Lung microvascular endothelial cell (primary cell): Measurements from ENCODE around the gene FRMD1. TPM values are rescaled to one million over a fixed set of nuclear protein-coding genes. Genes with fewer than 3 reads are reported as not detected.
A peak's percentile ranks its signal among the peaks of the same experiment; 100 is the strongest.

ENCODE experiments used
- DNase-seq, 2 donors: peaks; one replicate each; pipeline versions ENCODE4 v3.0.0 to v3.0.0-alpha.2; 2010; ENCODE audit warnings: low read depth in 2 of 2
- total RNA-seq: library from RNA; depleted of rRNA; stranded (reverse); fragments of >200 nt; gene quantifications from 2 replicates; pipeline ENCODE4 v1.2.1, GENCODE V29; 2014

The FRMD1 gene
- total RNA-seq, 1 donor from 2014 or later: not detected

DNA sequence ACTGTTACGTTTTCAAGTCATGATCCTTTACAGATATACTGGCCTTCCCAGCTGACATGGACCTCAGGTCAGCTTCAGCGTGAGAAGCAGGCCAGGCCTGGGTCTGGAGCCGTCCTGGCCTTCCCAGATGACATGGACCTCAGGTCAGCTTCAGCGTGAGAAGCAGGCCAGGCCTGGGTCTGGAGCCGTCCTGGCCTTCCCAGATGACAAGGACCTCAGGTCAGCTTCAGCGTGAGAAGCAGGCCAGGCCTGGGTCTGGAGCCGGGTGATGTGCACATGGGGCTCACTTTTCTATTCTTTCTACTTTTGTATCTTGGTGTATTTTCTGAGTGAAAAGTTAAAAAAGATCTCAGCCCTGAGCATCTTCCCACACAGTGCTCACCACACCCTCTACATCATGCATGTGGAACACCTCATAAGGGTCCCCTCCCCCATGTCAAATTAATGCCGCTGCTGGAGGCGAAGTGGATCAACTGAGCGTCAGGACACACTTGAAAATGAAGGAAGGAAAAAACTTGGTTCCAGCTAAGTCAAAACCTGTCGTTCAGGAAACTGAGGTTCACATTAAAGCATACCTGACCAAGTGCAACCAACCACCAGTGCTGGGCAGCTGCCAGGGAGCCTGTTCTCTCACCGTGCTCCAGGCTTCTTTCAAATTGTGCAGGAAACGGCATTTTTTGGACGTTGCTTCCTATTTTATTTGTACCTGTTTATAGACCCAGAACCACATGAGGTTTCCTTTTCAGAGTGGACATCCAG lies 49.4 kb downstream of the FRMD1 start:
- no peak for DNase-seq

DNA sequence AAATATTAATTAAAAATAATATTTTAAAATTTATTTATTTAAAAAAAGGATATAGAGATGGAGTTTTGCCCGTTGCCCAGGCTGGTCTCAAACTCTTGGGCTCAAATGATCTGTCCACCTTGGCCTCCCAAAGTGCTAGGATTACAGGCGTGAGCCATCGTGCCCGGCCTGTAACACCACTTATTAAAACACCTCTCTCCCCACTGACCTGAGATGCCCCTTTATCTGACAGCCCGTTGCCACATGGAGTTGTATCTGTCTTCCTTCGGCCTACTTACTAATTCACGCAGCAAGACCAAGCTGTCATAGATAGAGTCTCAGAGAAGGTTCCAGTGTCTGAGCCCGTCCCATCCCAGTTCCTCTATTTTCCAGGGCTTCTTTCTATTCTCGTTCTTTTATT lies 50.8 kb downstream of the FRMD1 start:
- no peak for DNase-seq

DNA sequence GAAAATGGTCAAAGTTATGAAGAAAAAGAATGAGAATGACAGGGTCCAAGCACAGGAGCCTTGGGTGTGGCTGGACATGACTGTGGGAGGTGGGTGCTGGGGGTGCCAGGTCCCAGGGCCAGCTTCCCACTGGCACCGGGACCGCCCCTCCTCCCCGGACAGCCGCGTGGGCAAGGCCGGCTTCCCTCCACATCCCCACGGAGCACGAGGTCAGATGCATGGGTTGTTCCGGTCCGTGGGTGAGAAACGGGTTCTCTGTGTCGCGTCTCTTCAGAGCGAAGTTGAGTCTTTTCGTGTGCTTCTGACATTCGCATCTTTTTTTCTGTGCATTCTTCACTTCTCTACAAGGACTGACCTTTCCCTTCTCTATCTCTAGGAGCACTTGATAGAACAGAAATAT lies 51.5 kb downstream of the FRMD1 start:
- no peak for DNase-seq

DNA sequence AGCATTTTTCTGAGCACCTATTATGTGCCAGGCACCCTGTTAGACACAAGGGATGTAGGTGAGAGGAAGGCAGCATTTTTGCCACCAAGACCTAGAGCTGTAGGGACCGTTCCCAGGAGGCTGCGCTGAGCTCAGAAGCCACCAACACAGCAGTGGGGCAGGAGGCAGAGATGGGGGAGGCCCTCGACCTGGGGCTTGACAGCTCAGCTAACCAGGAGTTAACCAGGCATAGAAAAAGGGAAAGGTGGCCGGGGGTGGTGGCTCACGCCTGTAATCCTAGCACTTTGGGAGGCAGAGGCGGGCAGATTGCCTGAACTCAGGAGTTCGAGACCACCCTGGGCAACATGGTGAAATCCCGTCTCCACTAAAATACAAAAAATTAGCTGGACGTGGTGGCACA lies 52.1 kb downstream of the FRMD1 start:
- DNase-seq: no peak

DNA sequence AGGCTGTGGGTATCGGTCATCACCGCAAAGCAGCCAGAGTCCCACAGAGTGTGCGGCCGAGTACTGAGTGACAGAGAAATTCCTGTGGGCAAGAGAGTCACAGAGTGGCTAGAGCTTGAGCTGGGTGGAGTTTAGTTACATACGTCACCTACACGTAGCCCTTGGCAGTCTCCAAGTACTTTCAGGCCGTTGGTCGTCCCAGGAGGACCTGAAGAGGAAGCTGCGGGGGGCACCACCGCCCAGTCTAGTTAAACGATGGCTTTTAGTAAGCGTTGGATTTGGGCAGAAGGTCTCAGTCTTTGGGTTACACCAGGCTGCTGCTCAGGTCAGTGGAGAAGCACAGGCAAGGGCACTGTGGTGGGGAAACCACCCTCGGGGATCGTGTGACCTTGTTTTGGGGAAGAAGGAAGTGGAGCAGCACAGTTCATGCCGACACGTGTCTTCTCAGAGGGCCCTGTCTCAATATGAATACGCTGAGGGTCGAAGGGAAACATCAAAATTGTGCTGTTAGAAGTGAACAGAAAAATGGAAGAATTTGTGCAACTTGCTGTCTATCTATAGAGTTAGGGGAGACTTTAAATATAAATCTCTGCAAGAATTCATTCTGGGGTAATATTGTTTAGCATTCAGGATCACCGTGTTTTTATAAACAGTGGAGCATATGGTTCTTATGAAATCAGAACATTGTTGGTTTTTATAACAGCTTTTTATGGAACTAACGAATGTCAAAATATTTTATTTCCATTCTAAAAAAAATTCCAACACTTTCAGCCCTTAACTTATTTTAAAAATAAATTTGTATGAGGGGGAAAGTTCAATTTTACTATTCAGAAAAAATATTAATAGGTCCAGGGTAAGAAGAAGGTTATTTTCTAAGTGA lies 52.9 kb downstream of the FRMD1 start:
- DNase-seq: no peak

DNA sequence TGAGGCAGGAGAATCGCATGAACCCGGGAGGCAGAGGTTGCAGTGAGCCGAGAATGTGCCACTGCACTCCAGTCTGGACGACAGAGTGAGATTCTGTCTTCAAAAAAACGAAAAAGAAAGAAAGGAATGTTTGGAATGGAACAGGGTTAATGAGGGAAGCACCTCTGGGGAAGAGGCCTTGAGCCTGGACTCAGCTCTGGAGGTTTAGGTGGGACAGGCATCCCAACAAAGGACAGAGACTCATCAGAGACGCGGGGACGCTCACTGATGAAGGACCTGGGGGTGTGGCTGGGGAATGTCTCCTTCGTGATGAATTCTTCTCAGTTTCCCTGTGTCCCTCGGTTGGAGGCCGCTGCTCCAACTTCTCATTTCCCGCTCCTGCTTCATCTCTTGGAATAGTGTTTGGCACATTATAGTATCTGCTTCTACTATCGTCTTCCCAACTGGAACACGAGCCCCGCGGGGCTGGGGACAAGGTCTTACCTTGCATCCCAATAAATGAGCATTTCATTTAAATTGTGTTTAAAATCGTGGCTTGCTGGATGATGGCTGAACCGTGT lies 54.0 kb downstream of the FRMD1 start:
- DNase-seq: no peak

DNA sequence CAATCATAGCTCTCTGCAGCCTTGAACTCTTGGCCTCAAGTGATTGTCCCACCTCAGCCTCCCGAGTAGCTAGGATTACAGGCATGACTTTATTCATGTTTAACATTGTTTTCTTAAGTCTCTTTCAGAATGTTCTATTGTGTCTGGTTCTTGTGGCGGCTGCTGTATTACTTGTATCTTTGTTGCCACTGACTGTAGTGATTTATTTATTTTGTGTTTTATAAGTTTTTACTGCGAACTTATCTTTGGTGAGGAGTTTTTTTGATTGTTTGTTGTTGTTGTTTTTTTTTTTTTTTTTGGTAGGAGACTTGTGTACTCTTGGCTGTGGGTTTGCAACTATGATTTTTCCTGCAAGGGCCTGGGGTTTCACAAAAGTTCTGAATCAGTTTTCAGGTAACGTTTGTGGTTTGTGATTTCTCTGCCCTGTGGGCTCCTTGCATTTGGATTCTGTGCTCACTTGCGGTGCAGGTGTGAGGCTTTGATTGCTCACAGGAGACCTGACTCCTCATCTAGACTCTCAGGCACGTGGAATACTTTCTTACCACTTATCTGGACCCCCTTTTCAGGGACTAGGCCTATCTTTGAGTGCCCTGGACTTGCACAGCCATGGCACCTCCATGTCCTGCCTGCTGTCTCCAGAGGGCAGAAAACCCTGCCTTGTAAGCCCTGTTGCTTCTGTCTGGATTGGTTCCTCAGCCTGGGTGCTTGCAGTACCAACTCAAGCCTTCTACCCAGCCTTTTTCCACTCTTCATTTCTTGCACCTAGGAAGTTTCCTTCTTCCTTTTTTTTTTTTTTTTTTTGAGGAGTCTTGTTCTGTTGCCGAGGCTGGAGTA lies 56.3 kb downstream of the FRMD1 start:
- DNase-seq: no peak

DNA sequence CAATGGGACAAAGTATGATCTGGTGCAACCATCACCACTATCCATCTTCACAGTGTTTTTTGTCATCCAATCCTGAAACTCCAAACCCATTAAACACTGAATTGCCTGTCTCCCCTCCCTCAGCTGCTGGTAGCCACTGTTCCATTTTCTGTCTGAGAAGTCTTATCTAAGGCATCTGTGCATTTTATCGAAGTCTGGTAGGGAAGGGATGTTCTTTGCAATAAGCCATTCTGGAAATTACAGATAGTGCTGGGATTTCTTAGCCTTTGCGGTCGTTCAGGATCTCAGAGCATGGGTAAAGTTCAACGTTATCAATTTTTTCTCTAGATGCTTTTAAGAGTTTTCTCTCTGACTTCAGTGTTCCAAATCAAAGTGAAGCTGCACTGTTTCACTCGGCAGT lies 57.4 kb downstream of the FRMD1 start:
- DNase-seq: no peak

DNA sequence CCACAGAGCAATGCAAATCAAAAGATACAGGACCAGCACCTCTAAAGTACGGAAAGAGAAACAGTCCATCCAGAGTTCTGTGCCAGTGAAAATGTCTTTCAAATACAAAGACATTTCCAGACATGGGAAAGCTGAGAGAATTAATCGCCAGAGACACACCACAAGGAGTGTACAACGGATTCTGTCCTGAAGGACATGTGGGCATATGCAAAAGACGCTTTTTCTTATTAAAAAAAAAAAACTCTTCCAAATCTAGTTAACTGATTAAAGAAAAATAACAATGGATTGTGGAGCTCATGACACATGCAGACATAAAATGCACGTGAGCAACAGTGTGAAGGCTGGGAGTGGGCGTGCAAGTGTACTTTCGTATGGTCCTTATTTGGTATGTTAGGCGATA lies 58.8 kb downstream of the FRMD1 start:
- DNase-seq: no peak

DNA sequence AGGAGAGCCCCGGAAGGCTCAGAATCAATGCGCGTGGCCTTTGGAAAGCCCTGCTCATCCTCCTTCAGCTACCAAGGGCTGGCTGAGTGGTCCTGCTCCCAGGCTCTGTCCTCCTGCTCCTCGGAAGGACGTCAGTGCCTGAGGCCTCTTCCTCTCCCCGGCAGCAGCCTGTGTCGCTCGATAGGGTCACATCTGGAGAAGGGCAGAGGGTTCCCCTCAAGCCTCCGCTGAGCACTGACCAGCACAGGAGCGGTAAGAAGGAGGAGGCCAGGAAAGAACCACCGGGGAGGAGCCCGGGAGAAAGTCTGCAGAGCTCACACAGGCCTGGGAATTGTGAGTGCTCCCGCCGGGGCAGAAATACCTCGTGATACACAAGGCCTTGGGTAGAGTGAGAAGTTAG lies 60.3 kb downstream of the FRMD1 start:
- DNase-seq: no peak

DNA sequence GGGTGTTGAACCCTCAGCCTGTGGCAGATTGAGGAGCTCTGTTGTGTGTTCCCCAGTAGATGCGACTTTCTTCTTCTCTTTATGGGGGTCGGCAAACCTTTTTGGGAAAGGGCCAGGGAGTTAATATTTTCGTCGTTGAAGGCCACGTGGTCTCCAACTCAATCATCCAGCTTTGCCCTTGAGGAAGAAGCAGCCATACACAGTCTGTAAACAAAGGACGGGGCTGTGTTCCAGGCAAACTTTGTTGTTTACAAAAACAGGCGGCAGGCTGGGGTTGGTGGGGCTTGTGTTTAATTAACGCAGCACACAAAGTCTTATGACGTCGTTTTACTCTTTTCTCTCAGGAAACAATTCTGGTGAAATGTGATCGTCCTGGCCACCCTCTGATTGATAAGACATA lies 61.4 kb downstream of the FRMD1 start:
- no peak for DNase-seq

DNA sequence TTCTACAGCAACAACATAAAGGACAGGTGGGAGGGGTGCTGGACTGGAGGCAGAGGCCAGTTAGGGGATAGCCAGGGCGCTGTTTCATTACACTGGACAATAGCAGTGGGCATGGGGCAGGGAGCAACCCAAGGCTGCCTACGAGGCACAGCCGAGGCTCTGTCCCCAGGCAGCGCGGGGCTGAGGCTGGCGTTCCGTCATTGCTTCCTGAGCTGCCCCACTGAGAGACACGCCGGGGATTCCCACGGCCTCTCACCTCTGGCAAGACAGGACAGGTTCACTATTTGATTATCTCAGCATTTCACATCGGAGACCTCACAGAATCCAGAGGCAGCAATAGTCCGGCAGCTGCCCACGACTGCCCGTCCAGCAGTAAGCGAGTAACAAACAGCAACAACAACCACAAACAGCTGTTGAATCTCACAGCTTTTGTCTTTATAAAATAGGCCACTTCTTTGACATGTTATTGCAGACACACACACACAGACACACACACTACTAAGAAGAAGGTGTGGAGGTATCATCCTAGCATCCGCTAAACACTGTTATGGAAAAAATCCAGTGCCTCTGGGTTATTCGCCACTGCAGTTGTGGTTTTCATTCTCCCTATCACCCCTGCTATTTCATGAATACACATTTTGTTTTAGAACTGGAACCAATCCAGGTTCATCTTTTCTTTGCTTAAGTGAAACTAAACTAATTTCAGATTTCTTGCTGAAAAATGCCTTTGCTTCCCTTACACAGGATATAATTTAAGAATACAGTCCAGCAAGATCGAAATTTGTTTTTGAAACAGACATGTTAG lies 62.1 kb downstream of the FRMD1 start:
- DNase-seq: peak in 1 of 2 donors; percentile 41

DNA sequence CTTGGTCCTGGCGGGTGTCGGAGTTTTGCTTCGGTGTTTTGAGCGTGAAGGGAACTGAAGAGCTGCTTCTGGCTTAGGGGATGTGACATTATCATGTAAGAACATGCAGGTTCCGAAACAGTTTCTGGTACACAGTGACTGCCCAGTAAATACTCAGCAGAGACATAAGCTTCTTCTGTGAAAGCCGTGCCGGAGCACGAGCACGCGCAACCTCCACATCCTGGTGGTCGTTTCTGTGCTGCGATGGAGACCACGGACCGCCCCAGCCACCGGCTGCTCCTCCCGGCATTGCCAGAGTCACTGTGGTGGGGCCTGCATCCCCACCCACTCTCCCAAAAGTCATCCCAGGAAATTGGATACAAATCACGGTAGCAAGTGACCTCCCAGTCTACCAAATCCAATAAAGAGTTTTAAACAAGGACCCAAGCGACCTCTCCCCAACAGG lies 62.8 kb downstream of the FRMD1 start:
- no peak for DNase-seq

DNA sequence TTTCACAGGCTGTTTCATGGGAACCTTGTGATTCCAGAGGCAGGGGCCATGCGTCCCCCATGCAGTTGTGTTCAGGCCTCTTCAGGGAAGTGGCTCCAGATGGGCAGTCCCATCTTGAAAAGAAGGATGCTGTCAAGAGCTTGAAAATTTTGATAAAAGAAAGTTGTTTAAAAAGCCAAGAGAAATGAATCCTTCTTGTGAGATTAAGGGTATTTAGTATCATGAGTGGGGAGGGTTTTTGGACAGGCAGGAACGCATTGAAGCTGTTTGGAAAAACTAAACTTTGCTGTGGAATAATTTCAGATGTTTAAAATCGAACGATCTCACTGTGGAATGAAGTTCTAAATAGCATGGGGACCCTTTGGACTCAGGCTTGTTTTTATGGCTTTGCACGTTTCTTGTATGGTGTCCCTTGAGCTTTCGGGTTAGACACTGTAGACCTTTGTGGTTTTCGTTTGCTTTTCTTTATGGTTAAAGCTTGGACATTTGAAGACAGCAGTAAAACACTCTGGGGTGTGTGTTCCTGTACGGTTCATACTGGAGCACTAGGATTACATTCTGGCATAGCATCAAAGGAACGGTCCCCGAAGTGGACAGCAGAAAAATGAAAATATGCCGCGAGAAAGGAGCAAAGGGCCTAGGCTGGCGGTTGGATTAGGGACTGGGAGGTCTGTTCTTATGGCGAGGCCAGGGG lies 63.4 kb downstream of the FRMD1 start:
- no peak for DNase-seq

DNA sequence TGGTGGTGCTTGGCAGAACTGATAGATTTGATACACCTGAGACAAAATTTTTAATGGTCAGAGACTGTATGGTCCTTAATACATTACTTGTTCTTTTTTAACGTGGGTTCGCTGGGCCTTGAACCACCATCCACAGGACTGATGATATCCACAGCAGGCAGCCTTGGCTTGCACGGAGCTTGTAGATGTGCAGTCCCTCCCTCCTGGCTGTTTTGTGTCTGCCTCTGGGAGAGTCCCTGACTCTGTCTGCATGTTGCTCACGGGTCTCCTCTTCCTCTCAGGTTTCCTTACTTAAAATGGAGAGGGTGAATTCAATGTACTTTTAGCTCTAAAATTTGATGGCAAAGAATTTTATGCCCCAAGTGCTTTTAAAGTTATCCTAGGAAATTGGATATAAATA lies 64.0 kb downstream of the FRMD1 start:
- DNase-seq: no peak

DNA sequence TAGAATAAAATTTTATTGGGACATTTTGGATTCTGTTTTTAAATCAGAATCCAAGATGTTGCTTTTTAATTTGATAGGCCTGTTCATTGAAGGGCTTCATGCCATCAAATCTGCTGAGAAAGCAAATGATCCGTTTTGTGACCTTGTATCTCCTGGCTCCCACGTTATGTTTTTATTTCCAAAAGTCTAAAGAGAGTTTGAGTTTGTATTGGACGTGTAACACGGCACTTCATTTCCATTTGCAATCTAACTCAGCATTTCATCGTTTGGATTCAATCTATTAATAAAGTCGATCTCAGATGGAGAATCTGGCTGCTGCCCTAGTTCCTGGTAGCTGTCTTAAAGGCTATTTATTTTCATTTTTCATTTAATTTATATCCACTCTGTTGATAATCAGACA lies 64.6 kb downstream of the FRMD1 start:
- DNase-seq: peak in 1 of 2 donors; percentile 18

DNA sequence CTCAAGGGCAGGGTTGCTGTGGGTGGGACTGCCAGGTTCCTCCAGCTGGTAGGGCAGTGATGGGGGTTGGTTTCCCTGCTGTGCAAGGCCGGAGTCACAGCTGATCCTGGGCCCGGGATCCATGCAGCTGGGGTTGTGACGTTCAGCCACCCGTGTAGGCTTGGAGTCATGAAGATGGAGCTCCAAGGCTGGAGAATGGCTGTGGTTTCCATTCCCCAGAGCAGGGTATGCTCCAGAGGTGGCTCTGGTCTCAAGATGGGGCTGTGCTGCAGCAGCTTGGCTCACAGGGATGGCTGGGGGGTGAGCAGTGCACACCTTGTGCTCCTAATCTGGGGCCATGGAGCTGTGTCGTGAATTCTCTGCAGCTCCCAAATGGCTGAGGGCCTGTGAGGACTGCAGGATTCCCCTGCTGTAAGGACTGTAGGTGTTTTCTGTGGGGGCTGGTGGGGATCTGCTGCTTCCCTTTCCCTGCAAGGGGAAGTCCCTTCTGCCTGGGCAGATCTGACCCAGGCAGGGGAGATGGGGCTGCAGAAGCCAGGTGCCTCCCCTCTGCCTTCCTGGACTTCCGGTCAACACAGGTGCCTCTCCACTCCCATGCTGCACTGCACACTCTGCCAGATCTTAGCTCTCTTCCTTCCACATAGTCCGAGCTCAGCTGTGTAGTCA lies 65.6 kb downstream of the FRMD1 start:
- DNase-seq: no peak

DNA sequence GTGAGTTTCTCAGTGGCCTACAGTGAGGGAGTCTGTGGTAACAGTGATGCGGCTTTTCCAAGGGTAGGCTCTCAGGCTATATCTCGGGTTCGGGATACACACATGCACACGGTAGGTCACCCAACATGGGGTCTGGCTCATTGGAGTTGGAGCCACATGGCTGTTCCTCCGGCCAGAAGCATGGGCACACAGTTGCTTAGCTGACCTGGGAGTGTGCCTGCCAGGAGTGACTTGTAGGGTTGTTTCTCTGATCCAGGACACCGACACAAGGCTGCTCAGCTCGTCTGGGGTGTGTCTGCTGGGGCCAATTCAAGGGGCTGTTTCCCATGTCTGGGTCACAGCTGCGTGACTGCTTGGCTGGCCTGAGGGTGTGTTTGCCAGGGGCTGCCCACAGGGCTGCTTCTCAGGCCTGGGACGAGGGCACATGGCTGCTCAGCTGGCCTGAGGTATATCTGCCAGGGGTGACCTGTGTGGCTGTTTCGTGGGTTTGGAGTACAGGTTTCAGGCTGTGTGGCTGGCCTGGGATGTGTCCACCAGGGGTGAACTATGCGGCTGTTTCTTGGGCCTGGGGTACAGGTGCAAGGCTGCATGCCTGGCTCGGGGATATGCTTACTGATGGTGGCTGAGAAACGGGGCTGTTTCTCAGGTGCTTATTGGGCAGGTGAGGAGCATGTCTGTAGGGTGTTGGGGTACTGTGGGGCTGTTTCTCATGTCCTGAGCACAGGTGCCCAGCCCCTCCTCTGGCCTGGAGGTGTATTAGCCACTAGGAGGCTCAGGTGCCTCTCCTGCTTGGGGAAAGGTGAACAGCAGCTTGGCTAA lies 66.4 kb downstream of the FRMD1 start:
- no peak for DNase-seq

DNA sequence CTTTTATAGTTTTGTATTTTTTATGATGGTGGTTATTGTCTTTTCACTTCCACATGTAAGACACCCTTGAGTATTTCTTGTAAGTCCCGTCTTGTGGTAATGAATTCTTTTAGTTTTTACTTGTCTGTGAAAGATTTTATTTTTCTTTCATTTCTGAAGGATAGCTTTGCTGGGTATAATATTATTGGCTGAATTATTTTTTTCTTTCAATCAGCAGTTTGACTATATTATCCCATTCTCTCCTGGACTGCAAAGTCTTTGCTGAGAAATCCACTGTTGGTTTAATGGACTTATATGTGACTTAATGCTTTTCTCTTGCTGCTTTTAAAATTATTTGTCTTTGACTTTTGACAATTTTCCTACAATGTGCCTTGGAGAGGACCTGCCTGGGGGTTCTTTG lies 67.7 kb downstream of the FRMD1 start:
- DNase-seq: no peak
